Activated CD8-positive, alpha-beta T cell treated with anti-CD3 and anti-CD28 coated beads for 36 hours (primary cell): Measurements from ENCODE around the gene TMEM184A. TPM values are rescaled to one million over a fixed set of nuclear protein-coding genes. Genes with fewer than 3 reads are reported as not detected.

Source experiments
- ATAC-seq: fragments of 200-7000 bp; cut with Tn5 transposase; one replicate; pipeline ENCODE4 v1.10.0; 2021; ENCODE audit warnings: mild to moderate bottlenecking, moderate library complexity
- CTCF ChIA-PET: fragments of 350-600 bp; sonication (Branson Sonifier 250); formaldehyde crosslinking; loops from one replicate; lab custom pipeline; 2021; ENCODE audit warnings: antibody characterized with exemption; lab: Charles Lee
- POLR2A ChIA-PET: fragments of 350-600 bp; sonication (Branson Sonifier 250); formaldehyde crosslinking; loops from one replicate; lab custom pipeline; 2021; ENCODE audit warnings: antibody characterized with exemption; lab: Charles Lee
- DNase-seq: peaks from one replicate; pipeline ENCODE4 v3.0.0-alpha.2; 2020
- H3K27ac Mint-ChIP-seq: one replicate; pipeline ENCODE4 v1.8.0; 2021; ENCODE audit warnings: mild to moderate bottlenecking, mixed read lengths
- H3K27me3 Mint-ChIP-seq: one replicate; pipeline ENCODE4 v1.8.0; 2021; ENCODE audit warnings: mixed read lengths
- H3K36me3 Mint-ChIP-seq: one replicate; pipeline ENCODE4 v1.8.0; 2021; ENCODE audit warnings: low read depth, mixed read lengths
- H3K4me1 Mint-ChIP-seq: one replicate; pipeline ENCODE4 v1.8.0; 2021; ENCODE audit warnings: low read depth, mixed read lengths
- H3K4me3 Mint-ChIP-seq: one replicate; pipeline ENCODE4 v1.8.0; 2021; ENCODE audit warnings: mild to moderate bottlenecking, moderate library complexity, mixed read lengths
- H3K9me3 Mint-ChIP-seq: one replicate; pipeline ENCODE4 v1.8.0; 2021; ENCODE audit warnings: mixed read lengths
- intact Hi-C: fragments of 100-400 bp; cut with micrococcal nuclease; formaldehyde crosslinking; loops from one replicate; pipeline ENCODE4 v1.10.0; 2022
- total RNA-seq, 2 experiments: library from RNA; stranded (reverse); gene quantifications; one replicate each; pipeline ENCODE4 v1.2.3, GENCODE V29; 2021
- TF ChIP-seq, protein P1 (sequence below): fragments of 200-600 bp; IDR thresholded peaks from one replicate; pipeline ENCODE4 v1.8.0; 2022; ENCODE audit warnings: antibody characterized with exemption, mild to moderate bottlenecking

TMEM184A gene
- total RNA-seq, 2 experiments from 2014 or later: not detected

DNA sequence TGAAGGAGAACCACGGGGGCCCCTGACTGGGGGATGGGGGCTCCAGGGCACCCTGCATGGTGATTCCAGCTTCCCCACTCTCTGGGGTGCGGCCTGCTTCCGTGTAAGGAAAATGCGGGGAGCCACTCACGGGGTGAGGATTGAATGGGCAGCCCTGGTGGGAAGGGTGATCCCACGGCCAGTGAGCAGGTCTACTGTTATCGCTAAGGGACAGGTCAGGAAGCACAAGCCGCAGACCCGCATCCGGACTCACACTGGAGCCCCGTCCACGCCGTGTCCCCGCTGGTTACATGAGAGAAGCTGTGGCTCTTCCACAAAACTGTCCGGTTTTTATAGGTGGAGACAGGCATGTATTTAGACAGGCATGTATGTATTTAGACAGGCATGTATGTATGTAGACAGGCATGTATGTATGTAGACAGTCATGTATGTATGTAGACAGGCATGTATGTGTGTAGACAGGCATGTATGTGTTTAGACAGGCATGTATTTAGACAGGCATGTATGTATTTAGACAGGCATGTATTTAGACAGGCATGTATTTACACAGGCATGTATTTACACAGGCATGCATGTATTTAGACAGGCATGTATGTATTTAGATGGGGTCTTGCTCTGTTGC lies 8.1 kb upstream of the TMEM184A start:
- POLR2A ChIA-PET: interaction anchor here (0.6 kb wide), 1 partner anchor 843 kb away, joined by 3 read pairs; no protein-coding TSS in a partner anchor
- Mint-ChIP-seq H3K4me1 (peaks cover 21% of the 10 kb centered on the region), H3K36me3 (peaks cover 20% of the 10 kb centered on the region), H3K27ac (no peak overlapping the region), H3K9me3 (no peaks in the 10 kb centered on the region), H3K27me3 (no peaks in the 10 kb centered on the region), H3K4me3 (no peak overlapping the region)
- TF ChIP-seq, protein P1, sequence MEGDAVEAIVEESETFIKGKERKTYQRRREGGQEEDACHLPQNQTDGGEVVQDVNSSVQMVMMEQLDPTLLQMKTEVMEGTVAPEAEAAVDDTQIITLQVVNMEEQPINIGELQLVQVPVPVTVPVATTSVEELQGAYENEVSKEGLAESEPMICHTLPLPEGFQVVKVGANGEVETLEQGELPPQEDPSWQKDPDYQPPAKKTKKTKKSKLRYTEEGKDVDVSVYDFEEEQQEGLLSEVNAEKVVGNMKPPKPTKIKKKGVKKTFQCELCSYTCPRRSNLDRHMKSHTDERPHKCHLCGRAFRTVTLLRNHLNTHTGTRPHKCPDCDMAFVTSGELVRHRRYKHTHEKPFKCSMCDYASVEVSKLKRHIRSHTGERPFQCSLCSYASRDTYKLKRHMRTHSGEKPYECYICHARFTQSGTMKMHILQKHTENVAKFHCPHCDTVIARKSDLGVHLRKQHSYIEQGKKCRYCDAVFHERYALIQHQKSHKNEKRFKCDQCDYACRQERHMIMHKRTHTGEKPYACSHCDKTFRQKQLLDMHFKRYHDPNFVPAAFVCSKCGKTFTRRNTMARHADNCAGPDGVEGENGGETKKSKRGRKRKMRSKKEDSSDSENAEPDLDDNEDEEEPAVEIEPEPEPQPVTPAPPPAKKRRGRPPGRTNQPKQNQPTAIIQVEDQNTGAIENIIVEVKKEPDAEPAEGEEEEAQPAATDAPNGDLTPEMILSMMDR: no peak
- intact Hi-C loops: no loop called here
- CTCF ChIA-PET: no interaction called here
- DNase-seq (no peak), ATAC-seq (no peak)

GRCh38 chr7:1562597-1563051 lies 6.6 kb upstream of the TMEM184A start:
- DNase-seq (no peak), ATAC-seq (no peak)
- peaks cover 15% of the 10 kb centered on the region for H3K36me3 Mint-ChIP-seq
- CTCF ChIA-PET: no interaction called here
- no peaks in the 10 kb centered on the region for H3K27me3 Mint-ChIP-seq
- POLR2A ChIA-PET: interaction anchor here (0.5 to 1.3 kb wide), 2 partner anchors 18 to 891 kb away, joined by 3 read pairs; no protein-coding TSS in a partner anchor
- intact Hi-C loops: no loop called here
- H3K4me1 Mint-ChIP-seq: peaks cover 8% of the 10 kb centered on the region
- H3K4me3 Mint-ChIP-seq: no peak overlapping the region
- TF ChIP-seq, protein P1: no peak
- no peak overlapping the region for H3K27ac Mint-ChIP-seq
- H3K9me3 Mint-ChIP-seq: no peaks in the 10 kb centered on the region

- Mint-ChIP-seq H3K27ac (no peak overlapping the region), H3K36me3 (peaks cover 10% of the 10 kb centered on the region)
These were observed 6.1 kb upstream of the TMEM184A start for GRCh38 chr7:1562116-1562515.

DNA sequence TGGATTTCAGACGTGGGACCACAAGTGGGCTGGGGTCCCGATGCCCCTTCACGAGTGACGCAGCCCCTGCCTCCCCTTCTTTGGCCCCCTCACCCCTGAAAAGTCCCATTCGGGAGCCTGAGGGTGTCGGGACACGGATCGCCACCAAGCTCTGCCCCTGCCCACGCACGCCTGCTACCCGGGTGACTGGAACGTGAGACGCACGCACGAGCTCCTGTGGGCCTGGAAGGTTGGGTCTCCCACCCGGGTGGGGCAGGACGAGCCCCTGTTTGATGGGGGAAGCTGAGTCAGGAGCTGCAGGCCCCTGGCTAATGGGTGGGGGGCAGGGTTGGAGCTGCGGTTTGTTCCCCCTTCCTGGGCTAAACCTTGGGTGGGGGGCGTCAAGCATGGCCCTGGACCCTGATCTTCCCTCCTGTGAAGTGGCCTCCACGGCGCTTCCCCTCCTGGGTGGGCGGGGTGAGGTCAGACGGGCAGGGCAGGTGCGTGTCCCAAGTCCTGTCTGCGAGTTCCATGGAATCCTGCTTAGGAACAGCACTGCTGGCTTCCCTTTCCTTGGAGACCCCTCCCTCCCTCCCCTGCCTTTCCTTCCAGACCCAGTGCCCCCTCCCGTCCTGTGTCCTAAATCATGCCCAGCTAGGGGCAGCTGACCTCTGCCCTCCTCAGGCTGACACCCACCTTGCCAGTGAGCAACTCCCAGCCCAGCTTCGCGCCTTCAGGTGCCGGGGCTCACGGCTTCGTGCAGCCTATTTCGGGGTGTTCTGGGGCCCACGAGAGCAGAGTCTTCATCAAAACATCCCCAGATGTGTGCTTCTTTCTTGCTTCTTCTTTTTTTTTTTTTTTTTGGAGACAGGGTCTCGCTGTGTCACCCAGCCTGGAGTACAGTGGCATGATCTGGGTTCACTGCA lies 5.3 kb upstream of the TMEM184A start:
- no peak for ATAC-seq
- H3K36me3 Mint-ChIP-seq: peaks cover 2% of the 10 kb centered on the region
- H3K27me3 Mint-ChIP-seq: no peaks in the 10 kb centered on the region
- H3K4me1 Mint-ChIP-seq: no peaks in the 10 kb centered on the region
- ChIA-PET CTCF (no interaction called here), POLR2A (interaction anchor here (1.2 to 1.3 kb wide), 2 partner anchors 16 to 28 kb away, joined by 3 read pairs; no protein-coding TSS in a partner anchor)
- TF ChIP-seq, protein P1: no peak
- no peaks in the 10 kb centered on the region for H3K9me3 Mint-ChIP-seq
- no peak for DNase-seq
- H3K4me3 Mint-ChIP-seq: no peak overlapping the region
- no peak overlapping the region for H3K27ac Mint-ChIP-seq
- intact Hi-C loops: no loop called here

More at GRCh38 chr7:1562116-1562515, 6.1 kb upstream of the TMEM184A start:
- ChIA-PET CTCF (no interaction called here), POLR2A (interaction anchor here (0.5 to 1.3 kb wide), 2 partner anchors 17 to 891 kb away, joined by 3 read pairs; no protein-coding TSS in a partner anchor)
- TF ChIP-seq, protein P1: no peak
- no peak overlapping the region for H3K4me3 Mint-ChIP-seq
- no peak for DNase-seq
- peaks cover 5% of the 10 kb centered on the region for H3K4me1 Mint-ChIP-seq
- intact Hi-C loops: no loop called here
- H3K27me3 Mint-ChIP-seq: no peaks in the 10 kb centered on the region
- H3K9me3 Mint-ChIP-seq: no peaks in the 10 kb centered on the region
- no peak for ATAC-seq
